H1 (cell line): ENCODE results near the gene SMU1. TPM values are rescaled to one million over a fixed set of nuclear protein-coding genes. Genes with fewer than 3 reads are reported as not detected.

Experiments used
- CTCF ChIA-PET: fragments of 300-600 bp; sonication (Branson Sonifier 250); formaldehyde crosslinking; loops from one replicate; lab custom pipeline; 2021; ENCODE audit not compliant: partially characterized antibody; lab: Charles Lee
- POLR2A ChIA-PET: fragments of 300-600 bp; sonication (Branson Sonifier 250); formaldehyde crosslinking; loops from one replicate; lab custom pipeline; 2021; ENCODE audit warnings: inconsistent platforms; ENCODE audit not compliant: partially characterized antibody; lab: Charles Lee
- DNase-seq, 2 experiments: peaks; one replicate each; pipeline versions ENCODE4 v3.0.0 to v3.0.0-alpha.2; 2010 to 2022; ENCODE audit warnings: low spot score in 2 of 2, low read depth in 1 of 2, mixed read lengths in 1 of 2
- FAIRE-seq: peaks from 2 replicates; lab custom pipeline; 2011; peaks lifted over from hg19 to GRCh38; lab: Jason Lieb, UNC
- H2AFZ ChIP-seq: 2 replicates; pipeline ENCODE4 v1.8.1; 2012; ENCODE audit warnings: low read length, inconsistent platforms
- H2AK5ac ChIP-seq: 2 replicates; pipeline ENCODE4 v1.6.1; 2013; ENCODE audit warnings: low read depth, low read length
- H2BK120ac ChIP-seq: replicated peaks from 2 replicates; pipeline ENCODE3; 2013; ENCODE audit warnings: low read depth, low read length, inconsistent platforms
- H2BK12ac ChIP-seq: 2 replicates; pipeline ENCODE4 v1.6.1; 2013; ENCODE audit warnings: low read depth, low read length
- H2BK15ac ChIP-seq: 2 replicates; pipeline ENCODE4 v1.6.1; 2013; ENCODE audit warnings: low read length
- H2BK20ac ChIP-seq: 2 replicates; pipeline ENCODE4 v1.6.1; 2013; ENCODE audit warnings: low read length
- H2BK5ac ChIP-seq: 2 replicates; pipeline ENCODE4 v1.6.1; 2013; ENCODE audit warnings: low read depth, low read length
- H3K14ac ChIP-seq: 2 replicates; pipeline ENCODE4 v1.6.1; 2013; ENCODE audit warnings: inconsistent platforms; ENCODE audit not compliant: insufficient read length
- H3K18ac ChIP-seq: 2 replicates; pipeline ENCODE4 v1.6.1; 2013; ENCODE audit warnings: low read length; ENCODE audit errors: extremely low read depth
- H3K23ac ChIP-seq: 2 replicates; pipeline ENCODE4 v1.6.1; 2013; ENCODE audit warnings: inconsistent platforms; ENCODE audit not compliant: insufficient read length
- H3K23me2 ChIP-seq: 2 replicates; pipeline ENCODE4 v1.6.1; 2013; ENCODE audit warnings: low read depth, low read length
- H3K27ac ChIP-seq: 2 replicates; pipeline ENCODE4 v1.6.1; 2011; ENCODE audit warnings: low read depth, low read length, inconsistent platforms
- H3K27me3 ChIP-seq, 4 experiments: replicated peaks in 1 of 4; 1 replicate in 1 of 4; 2 replicates in 3 of 4; pipeline versions ENCODE4 v1.6.1 to v1.8.1; 2011 to 2013; ENCODE audit warnings: low read length in 3 of 4, mild to moderate bottlenecking in 3 of 4, inconsistent platforms in 2 of 4, mixed read lengths in 2 of 4, moderate library complexity in 1 of 4; ENCODE audit not compliant: control insufficient read depth in 3 of 4, insufficient read depth in 3 of 4; ENCODE audit errors: extremely low read depth in 1 of 4
- H3K36me3 ChIP-seq, 4 experiments: 2 replicates each; pipeline versions ENCODE4 v1.6.1 to v1.8.1; 2011 to 2013; ENCODE audit warnings: mild to moderate bottlenecking in 4 of 4, low read length in 3 of 4, moderate library complexity in 2 of 4, control low read depth in 1 of 4, inconsistent platforms in 1 of 4; ENCODE audit not compliant: insufficient read depth in 4 of 4, control insufficient read depth in 2 of 4
- H3K4ac ChIP-seq: replicated peaks from 2 replicates; pipeline ENCODE3; 2013; ENCODE audit warnings: low read length, low read depth, mixed read lengths, inconsistent platforms; ENCODE audit not compliant: insufficient read length
- H3K4me1 ChIP-seq, 4 experiments: replicated peaks in 1 of 4; 1 replicate in 1 of 4; 2 replicates in 3 of 4; pipeline versions ENCODE4 v1.6.1 to v1.8.1; 2011 to 2013; ENCODE audit warnings: low read length in 3 of 4, inconsistent platforms in 2 of 4, mixed read lengths in 1 of 4; ENCODE audit not compliant: insufficient read depth in 4 of 4, control insufficient read depth in 3 of 4
- H3K4me2 ChIP-seq, 2 experiments: 2 replicates each; pipeline versions ENCODE4 v1.6.1 to v1.8.1; 2011 to 2013; ENCODE audit warnings: low read depth in 2 of 2, low read length in 2 of 2, control low read depth in 1 of 2, inconsistent platforms in 1 of 2, mild to moderate bottlenecking in 1 of 2; ENCODE audit not compliant: insufficient read depth in 1 of 2
- H3K4me3 ChIP-seq, 4 experiments: fragments of 200-600, 300-600 bp in 1 of 4; sonication (generic), shearing (Covaris generic), sonication (Bioruptor Twin) in 1 of 4; 2 replicates each; pipeline versions ENCODE4 v1.5.1 to v1.8.1; 2011 to 2016; ENCODE audit warnings: low read length in 4 of 4, low read depth in 3 of 4, control low read depth in 2 of 4, inconsistent platforms in 2 of 4, mild to moderate bottlenecking in 2 of 4, mixed read lengths in 1 of 4, moderate library complexity in 1 of 4; ENCODE audit not compliant: insufficient read depth in 2 of 4; ENCODE audit errors: extremely low read depth in 1 of 4
- H3K56ac ChIP-seq: replicated peaks from 2 replicates; pipeline ENCODE3; 2013; ENCODE audit warnings: low read depth, mild to moderate bottlenecking, mixed read lengths, low read length, inconsistent platforms; ENCODE audit not compliant: insufficient read length
- H3K79me1 ChIP-seq: 2 replicates; pipeline ENCODE4 v1.6.1; 2013; ENCODE audit warnings: low read depth, low read length, control low read depth
- H3K79me2 ChIP-seq, 2 experiments: 2 replicates each; pipeline versions ENCODE4 v1.6.1 to v1.8.1; 2012 to 2013; ENCODE audit warnings: low read length in 2 of 2, mild to moderate bottlenecking in 2 of 2, inconsistent platforms in 1 of 2; ENCODE audit not compliant: insufficient read depth in 2 of 2, control insufficient read depth in 1 of 2
- H3K9ac ChIP-seq, 4 experiments: replicated peaks in 1 of 4; 1 replicate in 1 of 4; 2 replicates in 3 of 4; pipeline versions ENCODE4 v1.6.1 to v1.8.1; 2011 to 2013; ENCODE audit warnings: low read depth in 3 of 4, low read length in 3 of 4, control low read depth in 2 of 4, mild to moderate bottlenecking in 2 of 4, moderate library complexity in 2 of 4, inconsistent platforms in 1 of 4; ENCODE audit errors: extremely low read depth in 1 of 4
- H3K9me3 ChIP-seq, 2 experiments: 2 replicates each; pipeline versions ENCODE4 v1.6.1 to v1.8.1; 2012 to 2013; ENCODE audit warnings: mild to moderate bottlenecking in 2 of 2, moderate library complexity in 2 of 2, control low read depth in 1 of 2, inconsistent platforms in 1 of 2, low read depth in 1 of 2, low read length in 1 of 2, mixed read lengths in 1 of 2; ENCODE audit not compliant: insufficient read depth in 2 of 2
- H4K20me1 ChIP-seq, 2 experiments: replicated peaks in 1 of 2; 2 replicates each; pipeline versions ENCODE3 to v1.8.1; 2011 to 2013; ENCODE audit warnings: inconsistent platforms in 2 of 2, low read length in 2 of 2, mild to moderate bottlenecking in 1 of 2; ENCODE audit not compliant: insufficient read depth in 2 of 2, control insufficient read depth in 1 of 2
- H4K5ac ChIP-seq: 2 replicates; pipeline ENCODE4 v1.6.1; 2013; ENCODE audit warnings: low read length, low read depth, mixed read lengths, inconsistent platforms; ENCODE audit not compliant: insufficient read length
- H4K8ac ChIP-seq: 2 replicates; pipeline ENCODE4 v1.8.0; 2013; ENCODE audit warnings: mild to moderate bottlenecking, moderate library complexity, low read length, inconsistent platforms; ENCODE audit not compliant: insufficient read depth; ENCODE audit errors: extremely low read depth
- H4K91ac ChIP-seq: replicated peaks from 2 replicates; pipeline ENCODE3; 2013; ENCODE audit warnings: low read length, mixed read lengths, inconsistent platforms; ENCODE audit not compliant: insufficient read length
- CTBP2 ChIP-seq: IDR thresholded peaks from 2 replicates; pipeline ENCODE4 v1.7.0; 2011; ENCODE audit warnings: borderline replicate concordance, mild to moderate bottlenecking, moderate library complexity, mixed read lengths, low read length; ENCODE audit not compliant: insufficient read depth, insufficient read length
- KDM5A ChIP-seq: fragments of 200-600 bp; IDR thresholded peaks from 2 replicates; pipeline ENCODE4 v1.7.1; 2012; ENCODE audit warnings: mild to moderate bottlenecking, low read length, inconsistent platforms, mixed read lengths
- PHF8 ChIP-seq: fragments of 200-600 bp; sonication (generic); conservative IDR thresholded peaks from 2 replicates; pipeline ENCODE4 v1.7.1; 2012; ENCODE audit warnings: low read depth, mild to moderate bottlenecking, inconsistent platforms, low read length, moderate library complexity
- RFX5 ChIP-seq: IDR thresholded peaks from 2 replicates; pipeline ENCODE4 v1.6.1; 2011; ENCODE audit warnings: low read depth, low read length, improper control_type of control experiment, borderline replicate concordance
- SP1 ChIP-seq: IDR thresholded peaks from 2 replicates; pipeline ENCODE4 v1.6.1; 2011; ENCODE audit warnings: low read depth, low read length
- ZNF274 ChIP-seq: IDR thresholded peaks from 2 replicates; pipeline ENCODE4 v1.7.0; 2012; ENCODE audit warnings: low read length, borderline replicate concordance; ENCODE audit errors: extremely low read depth
- WGBS, 2 experiments: shearing (Covaris generic) in 1 of 2; methylation state at CpG; one replicate each; pipeline versions ENCODE4 v1.1.6 to v1.1.7; 2013 to 2015; ENCODE audit warnings: low lambda C conversion rate in 2 of 2, mixed read lengths in 2 of 2, inconsistent platforms in 1 of 2, low coverage in 1 of 2, missing lambda C conversion rate in 1 of 2; ENCODE audit not compliant: insufficient replicate concordance in 2 of 2, insufficient coverage in 1 of 2, insufficient read length in 1 of 2; ENCODE audit errors: extremely low coverage in 1 of 2, missing lambda C conversion rate in 1 of 2; 5-methylcytosine and 5-hydroxymethylcytosine counted together
- long read RNA-seq, 2 experiments: library from RNA in 1 of 2; library from capped mRNA in 1 of 2; stranded (forward); transcript quantifications; one replicate each; pipeline ENCODE4 v2.0.0, GENCODE V29; 2021; ENCODE audit warnings: inconsistent platforms in 1 of 2
- polyA minus RNA-seq, 3 experiments: library from RNA; depleted of rRNA, polyadenylated mRNA; stranded (reverse); fragments of >200 nt; gene quantifications; 1 replicate in 2 of 3; 2 replicates in 1 of 3; pipeline ENCODE4 v1.2.3, GENCODE V29; 2011
- polyA plus RNA-seq, 7 experiments: library from polyadenylated mRNA; depleted of rRNA in 3 of 7; stranded (reverse) in 5 of 7; unstranded in 2 of 7; fragments of >200 nt in 5 of 7; fragments of 200-250 nt in 2 of 7; gene quantifications; 1 replicate in 5 of 7; 2 replicates in 1 of 7; 4 replicates in 1 of 7; pipeline versions ENCODE4 v1.2.1 to v1.2.3, GENCODE V29; 2011 to 2013; ENCODE audit warnings: missing spikeins in 2 of 7, mixed read lengths in 2 of 7
- total RNA-seq: library from RNA; stranded (reverse); fragmentation: NEBNext Ultra II Directional; extraction: Animal tissue kit (Norgen Biotek cat#: 25700); gene quantifications from 2 replicates; pipeline ENCODE4 v1.2.1, GENCODE V29; 2021

Gene SMU1
- total RNA-seq (25.2 and 26.0 TPM in 2 replicates), polyA plus RNA-seq (2011; rRNA removed) (6.5 and 8.4 TPM in 2 replicates), polyA minus RNA-seq (2011; rRNA and poly(A)+ RNA removed) (23.3 and 27.1 TPM in 2 replicates)
- polyA plus RNA-seq (2011; cell fraction: cytosol; rRNA removed), result 10.7 TPM
- polyA plus RNA-seq (2011; cell fraction: nucleus; rRNA removed), result 4.8 TPM
- polyA plus RNA-seq (2012, experiment 1 of 2), result 15.7 to 24.6 TPM (median 17.7 TPM) in 4 replicates
- polyA plus RNA-seq (2012, experiment 2 of 2), result 2.2 TPM
- 11.1 TPM for polyA plus RNA-seq (2013, experiment 1 of 2)
- 11.1 TPM for polyA plus RNA-seq (2013, experiment 2 of 2)
- 14.6 TPM for polyA minus RNA-seq (2011; cell fraction: cytosol; rRNA and poly(A)+ RNA removed)
- 8.9 TPM for polyA minus RNA-seq (2011; cell fraction: nucleus; rRNA and poly(A)+ RNA removed)
- long read RNA-seq, experiment 1, full-length matches to known transcripts, result 13 of 37 reads
- long read RNA-seq, experiment 1, partial matches to known transcripts, result 17 of 37 reads
- long read RNA-seq, experiment 1, other reads (novel, unspliced or antisense), result 7 of 37 reads
- long read RNA-seq, experiment 2, full-length matches to known transcripts, result 49 of 62 reads
- long read RNA-seq, experiment 2, partial matches to known transcripts, result 11 of 62 reads
- long read RNA-seq, experiment 2, other reads (novel, unspliced or antisense), result 2 of 62 reads

DNA sequence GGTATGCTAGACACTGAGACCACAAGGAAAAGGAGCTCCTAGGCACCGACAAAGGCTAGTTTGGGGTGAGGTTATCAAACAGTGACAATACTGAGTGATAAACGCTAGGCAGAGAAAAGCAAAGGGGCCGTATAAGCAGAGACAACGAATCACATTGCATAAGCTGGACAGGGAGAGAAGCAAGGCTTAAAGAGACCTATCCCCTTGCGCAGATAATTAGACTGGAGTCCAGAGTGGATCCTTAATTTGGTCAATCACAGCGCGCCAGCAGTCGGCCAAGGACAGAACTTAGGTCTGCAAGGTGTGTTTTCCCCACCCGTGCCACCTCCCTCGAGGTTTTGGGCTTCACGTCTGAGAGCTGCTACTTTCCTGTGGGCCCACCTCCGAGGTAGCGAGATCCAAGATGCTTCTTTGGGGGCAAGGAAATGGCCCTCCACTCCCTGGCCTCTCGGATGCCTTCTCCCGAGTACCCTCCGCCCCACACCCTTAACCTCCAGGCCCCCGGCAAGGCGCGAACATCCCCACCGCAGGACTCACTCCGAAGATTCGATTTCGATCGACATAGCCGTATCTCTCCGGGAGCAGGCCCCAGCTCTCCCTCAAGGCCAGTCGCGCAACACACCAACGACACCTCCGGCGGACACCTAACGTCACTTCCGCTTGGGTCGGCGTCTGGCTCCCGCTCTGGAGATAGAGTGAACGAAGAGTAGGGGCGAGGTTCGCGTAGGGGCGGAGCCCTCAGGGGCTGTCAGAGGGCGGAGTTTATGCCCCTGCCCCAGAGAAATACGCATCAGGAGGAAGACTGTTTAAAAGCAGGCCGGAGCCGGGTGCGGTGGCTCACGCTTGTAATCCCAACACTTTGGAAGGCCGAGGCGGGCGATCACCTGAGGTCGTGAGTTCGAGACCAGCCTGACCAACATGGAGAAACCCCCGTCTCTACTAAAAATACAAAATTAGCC, at the start of gene SMU1:
TSS of gene SMU1 (minus strand) at position 629 of the 959 bp plus-strand sequence. CDS start at position 563, 66 bp downstream.
- Histone ChIP-seq H2AK5ac (no peak within 1 kb of the TSS), H3K36me3 (peaks cover 2 to 25% (median 13%) of the 10 kb centered on the region in 4 experiments; a peak in 5 of 8 replicates), H3K23ac (no peak within 1 kb of the TSS), H3K79me1 (peaks cover 4% of the 10 kb centered on the region; the same call in 1 of the 2 replicates), H3K4ac (peak within 1 kb of the TSS; percentile 36), H3K14ac (no peak within 1 kb of the TSS), H3K9me3 (no peaks in the 10 kb centered on the region), H3K4me2 (peak within 1 kb of the TSS; percentile 84 to 95), H3K56ac (peak within 1 kb of the TSS; percentile 17), H2BK120ac (peak within 1 kb of the TSS; percentile 34), H2BK15ac (no peak within 1 kb of the TSS), H3K79me2 (peaks cover 13 to 39% of the 10 kb centered on the region in 2 experiments), H4K20me1 (peaks cover 0 to 3% of the 10 kb centered on the region in 2 experiments), H3K27ac (peak within 1 kb of the TSS; percentile 85), H4K8ac (peak within 1 kb of the TSS; percentile 99), H3K4me3 (peak within 1 kb of the TSS; percentile 91 to 99 (median 94)), H4K91ac (peak within 1 kb of the TSS; percentile 57), H2BK20ac (no peak within 1 kb of the TSS), H2BK5ac (peak within 1 kb of the TSS; percentile 84; the same call in 1 of the 2 replicates), H2BK12ac (0 out of 2 replicates have a peak within 1 kb of the TSS, but pooled peaks have one; percentile 43), H3K4me1 (no peaks in the 10 kb centered on the region; a peak in 1 of 7 replicates), H3K18ac (peak within 1 kb of the TSS; percentile 38; the same call in 1 of the 2 replicates), H2AFZ (peak within 1 kb of the TSS; percentile 80; the same call in 1 of the 2 replicates), H4K5ac (peak within 1 kb of the TSS; percentile 63), H3K23me2 (peaks cover 6% of the 10 kb centered on the region), H3K9ac (peak within 1 kb of the TSS; percentile 93 to 97 (median 96)), H3K27me3 (no peaks in the 10 kb centered on the region)
- WGBS, 2 experiments, result 2% methylated on average over 53 of the region's 53 CpGs; no CpG with 5 or more reads in 1 of the 2 experiments
- DNase-seq, result peak; percentile 92 to 95
- ChIA-PET CTCF (interaction anchor here (1.0 to 1.8 kb wide), 3 partner anchors 9 to 157 kb away, joined by 4 to 6 read pairs (median 4); no protein-coding TSS in a partner anchor), POLR2A (interaction anchor here (0.8 to 2.6 kb wide), 17 partner anchors 9 to 305 kb away, joined by 3 to 18 read pairs (median 4); partner anchors contain the start of genes DNAJA1 and NFX1)
- FAIRE-seq, result peak; percentile 88
- TF ChIP-seq PHF8 (peak; percentile 95), RFX5 (no peak), KDM5A (peak; percentile 93), CTBP2 (no peak), ZNF274 (no peak), SP1 (no peak)
